Body of pancreas (tissue), 4 donors: ENCODE measurements around the gene BAIAP2L1. TPM values are rescaled to one million over a fixed set of nuclear protein-coding genes. Genes with fewer than 3 reads are reported as not detected.

Source experiments
- ATAC-seq: fragments of 150-250 bp; one replicate; pipeline ENCODE4 v1.9.1; 2016
- DNase-seq, 4 donors: peaks; one replicate each; pipeline ENCODE4 v3.0.0-alpha.2; 2019
- H3K27ac ChIP-seq, 4 donors: fragments of 200-600 bp; sonication (generic); 1 replicate in 3 of 4; 2 replicates in 1 of 4; pipeline versions ENCODE4 v1.5.1 to v1.6.1; 2016 to 2019; ENCODE audit warnings: mild to moderate bottlenecking in 1 of 4, mixed read lengths in 1 of 4, moderate library complexity in 1 of 4
- H3K27me3 ChIP-seq, 2 donors: fragments of 200-600 bp; sonication (generic); one replicate each; pipeline ENCODE4 v1.6.0; 2016; ENCODE audit warnings: mild to moderate bottlenecking in 1 of 2
- H3K36me3 ChIP-seq, 2 donors: fragments of 200-600 bp; sonication (generic); replicated peaks in 1 of 2; 2 replicates each; pipeline ENCODE4 v1.5.1; 2016; ENCODE audit warnings: low read depth in 2 of 2; ENCODE audit not compliant: insufficient read depth in 1 of 2
- H3K4me1 ChIP-seq: fragments of 200-600 bp; sonication (generic); one replicate; pipeline ENCODE4 v1.6.0; 2016
- H3K4me3 ChIP-seq, 2 donors: fragments of 200-600 bp; sonication (generic); 1 replicate in 1 of 2; 2 replicates in 1 of 2; pipeline ENCODE4 v1.5.1; 2016 to 2019
- H3K9me3 ChIP-seq, 3 donors: fragments of 200-600 bp; sonication (generic); 1 replicate in 2 of 3; 2 replicates in 1 of 3; pipeline ENCODE4 v1.5.1; 2016
- POLR2A ChIP-seq, 3 donors: fragments of 450-650 bp; IDR thresholded peaks; one replicate each; pipeline ENCODE4 v1.6.1; 2016; ENCODE audit warnings: antibody characterized with exemption in 3 of 3, mild to moderate bottlenecking in 2 of 3
- WGBS, 2 donors: methylation state at CpG; one replicate each; pipeline ENCODE4 v1.1.5; 2017; 5-methylcytosine and 5-hydroxymethylcytosine counted together
- intact Hi-C: fragments of 100-400 bp; cut with DNase I; formaldehyde crosslinking; loops from one replicate; pipeline ENCODE4 v1.15.1; 2023
- total RNA-seq, 2 donors: library from RNA; depleted of rRNA; stranded (reverse); fragments of >200 nt; gene quantifications; one replicate each; pipeline ENCODE4 v1.1.0, GENCODE V29; 2016
- TF ChIP-seq, protein P1 (sequence below), 7 experiments: fragments of 450-650 bp in 4 of 7; fragments of 200-600 bp in 3 of 7; sonication (generic) in 3 of 7; IDR thresholded peaks; one replicate each; pipeline ENCODE4 v1.5.1; 2016 to 2019; ENCODE audit warnings: antibody characterized with exemption in 7 of 7

Gene BAIAP2L1
- total RNA-seq, 2 donors from 2014 or later = 15.8 to 23.1 TPM

DNA sequence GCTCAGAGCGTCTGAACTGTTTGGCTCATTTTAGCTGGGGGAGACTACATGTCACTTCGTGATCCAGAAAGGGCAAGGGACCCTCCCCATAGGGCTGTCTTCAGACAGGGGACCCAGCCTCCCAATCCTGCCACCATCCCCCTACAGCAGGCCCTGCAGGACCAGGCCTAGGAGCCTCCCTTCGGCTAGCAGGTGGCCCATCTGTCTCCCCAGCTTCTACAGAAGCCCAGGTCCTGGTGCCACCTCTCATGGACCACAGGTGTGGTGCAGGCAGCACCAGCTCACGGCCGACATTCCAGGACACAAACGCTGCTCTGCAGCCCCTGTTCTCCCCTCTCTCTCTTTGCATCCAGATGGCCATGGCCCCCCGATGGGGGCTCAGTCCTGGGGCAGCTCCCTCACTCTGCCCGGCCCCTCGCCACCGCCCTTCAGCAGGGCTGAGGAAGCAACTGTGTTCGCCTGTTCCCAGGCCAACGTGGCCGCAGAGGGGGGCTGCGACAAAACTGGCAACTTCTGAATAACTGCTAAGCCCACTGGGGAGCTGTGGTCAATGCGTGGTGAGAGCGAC, 159.1 kb downstream of the BAIAP2L1 start:
- H3K4me1 ChIP-seq = peaks cover 27% of the 10 kb centered on the region
- no peak for DNase-seq
- ATAC-seq = no peak
- TF ChIP-seq, protein P1, sequence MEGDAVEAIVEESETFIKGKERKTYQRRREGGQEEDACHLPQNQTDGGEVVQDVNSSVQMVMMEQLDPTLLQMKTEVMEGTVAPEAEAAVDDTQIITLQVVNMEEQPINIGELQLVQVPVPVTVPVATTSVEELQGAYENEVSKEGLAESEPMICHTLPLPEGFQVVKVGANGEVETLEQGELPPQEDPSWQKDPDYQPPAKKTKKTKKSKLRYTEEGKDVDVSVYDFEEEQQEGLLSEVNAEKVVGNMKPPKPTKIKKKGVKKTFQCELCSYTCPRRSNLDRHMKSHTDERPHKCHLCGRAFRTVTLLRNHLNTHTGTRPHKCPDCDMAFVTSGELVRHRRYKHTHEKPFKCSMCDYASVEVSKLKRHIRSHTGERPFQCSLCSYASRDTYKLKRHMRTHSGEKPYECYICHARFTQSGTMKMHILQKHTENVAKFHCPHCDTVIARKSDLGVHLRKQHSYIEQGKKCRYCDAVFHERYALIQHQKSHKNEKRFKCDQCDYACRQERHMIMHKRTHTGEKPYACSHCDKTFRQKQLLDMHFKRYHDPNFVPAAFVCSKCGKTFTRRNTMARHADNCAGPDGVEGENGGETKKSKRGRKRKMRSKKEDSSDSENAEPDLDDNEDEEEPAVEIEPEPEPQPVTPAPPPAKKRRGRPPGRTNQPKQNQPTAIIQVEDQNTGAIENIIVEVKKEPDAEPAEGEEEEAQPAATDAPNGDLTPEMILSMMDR (IDR thresholded peaks at IDR 0.05) = no peak
- no peak for TF ChIP-seq POLR2A (IDR thresholded peaks at IDR 0.05)
- intact Hi-C loops = no loop called here
- WGBS, 2 donors = 63 to 79% methylated on average over 5 to 16 of the region's 16 CpGs
- no peaks in the 10 kb centered on the region for H3K27me3 ChIP-seq
- no peak overlapping the region for H3K27ac ChIP-seq
- H3K9me3 ChIP-seq = no peaks in the 10 kb centered on the region
- H3K4me3 ChIP-seq = no peak overlapping the region
- H3K36me3 ChIP-seq = peaks cover 0 to 5% of the 10 kb centered on the region in 2 donors

Other genes with a start within 250 kb of the BAIAP2L1 start
- 100 to 1,000 TPM; 247 to 584 TPM for gene BHLHA15, start 189.7 kb downstream of the BAIAP2L1 start, total RNA-seq
- 10 to 100 TPM; 19.7 to 28.3 TPM for gene TECPR1, start 148.9 kb downstream of the BAIAP2L1 start, total RNA-seq
- 10 to 100 TPM; 29.0 to 44.9 TPM for gene BRI3, start 119.4 kb downstream of the BAIAP2L1 start, total RNA-seq
- 10 to 100 TPM; 18.4 to 37.2 TPM for gene NPTX2, start 216.2 kb upstream of the BAIAP2L1 start, total RNA-seq